ENCODE measurements around the gene TECPR2. TPM values are rescaled to one million over a fixed set of nuclear protein-coding genes. Genes with fewer than 3 reads are reported as not detected.
A peak's percentile ranks its signal among the peaks of the same experiment; 100 is the strongest.

TECPR2 gene
- total RNA-seq, 1 donor from 2014 or later, result 24.5 TPM

DNA sequence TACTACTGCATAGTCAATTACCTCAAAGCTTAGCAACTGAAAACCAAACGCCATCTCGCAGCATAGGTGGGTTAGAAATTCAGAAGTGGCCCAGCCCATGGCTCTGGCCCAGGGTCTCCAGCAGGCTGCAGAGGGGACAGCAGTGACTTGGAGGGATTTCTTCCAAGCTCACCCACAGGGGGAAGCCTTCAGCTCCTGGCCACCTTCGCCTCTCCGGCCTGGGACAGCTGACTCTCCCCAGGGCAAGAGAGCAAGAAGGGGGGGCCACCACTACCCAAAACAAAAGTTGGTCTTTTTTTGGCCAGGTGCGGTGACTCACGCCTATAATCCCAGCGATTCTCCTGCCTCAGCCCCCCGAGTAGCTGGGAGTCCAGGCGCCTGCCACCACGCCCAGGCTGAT is 179.0 kb downstream of the TECPR2 start:
- no peak for DNase-seq
- Mint-ChIP-seq H3K4me1 (ENCODE audit: low read depth, unreplicated experiment) (peaks cover 4% of the 10 kb centered on the region), H3K27ac (ENCODE audit: unreplicated experiment) (no peak overlapping the region), H3K9me3 (ENCODE audit: unreplicated experiment) (no peaks in the 10 kb centered on the region), H3K36me3 (ENCODE audit: unreplicated experiment) (no peaks in the 10 kb centered on the region), H3K4me3 (ENCODE audit: unreplicated experiment) (no peak overlapping the region), H3K27me3 (ENCODE audit: unreplicated experiment) (peaks cover 13% of the 10 kb centered on the region)
- TF ChIP-seq, protein P1, sequence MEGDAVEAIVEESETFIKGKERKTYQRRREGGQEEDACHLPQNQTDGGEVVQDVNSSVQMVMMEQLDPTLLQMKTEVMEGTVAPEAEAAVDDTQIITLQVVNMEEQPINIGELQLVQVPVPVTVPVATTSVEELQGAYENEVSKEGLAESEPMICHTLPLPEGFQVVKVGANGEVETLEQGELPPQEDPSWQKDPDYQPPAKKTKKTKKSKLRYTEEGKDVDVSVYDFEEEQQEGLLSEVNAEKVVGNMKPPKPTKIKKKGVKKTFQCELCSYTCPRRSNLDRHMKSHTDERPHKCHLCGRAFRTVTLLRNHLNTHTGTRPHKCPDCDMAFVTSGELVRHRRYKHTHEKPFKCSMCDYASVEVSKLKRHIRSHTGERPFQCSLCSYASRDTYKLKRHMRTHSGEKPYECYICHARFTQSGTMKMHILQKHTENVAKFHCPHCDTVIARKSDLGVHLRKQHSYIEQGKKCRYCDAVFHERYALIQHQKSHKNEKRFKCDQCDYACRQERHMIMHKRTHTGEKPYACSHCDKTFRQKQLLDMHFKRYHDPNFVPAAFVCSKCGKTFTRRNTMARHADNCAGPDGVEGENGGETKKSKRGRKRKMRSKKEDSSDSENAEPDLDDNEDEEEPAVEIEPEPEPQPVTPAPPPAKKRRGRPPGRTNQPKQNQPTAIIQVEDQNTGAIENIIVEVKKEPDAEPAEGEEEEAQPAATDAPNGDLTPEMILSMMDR (IDR thresholded peaks at IDR 0.05; ENCODE audit: partially characterized antibody, unreplicated experiment), result no peak

DNA sequence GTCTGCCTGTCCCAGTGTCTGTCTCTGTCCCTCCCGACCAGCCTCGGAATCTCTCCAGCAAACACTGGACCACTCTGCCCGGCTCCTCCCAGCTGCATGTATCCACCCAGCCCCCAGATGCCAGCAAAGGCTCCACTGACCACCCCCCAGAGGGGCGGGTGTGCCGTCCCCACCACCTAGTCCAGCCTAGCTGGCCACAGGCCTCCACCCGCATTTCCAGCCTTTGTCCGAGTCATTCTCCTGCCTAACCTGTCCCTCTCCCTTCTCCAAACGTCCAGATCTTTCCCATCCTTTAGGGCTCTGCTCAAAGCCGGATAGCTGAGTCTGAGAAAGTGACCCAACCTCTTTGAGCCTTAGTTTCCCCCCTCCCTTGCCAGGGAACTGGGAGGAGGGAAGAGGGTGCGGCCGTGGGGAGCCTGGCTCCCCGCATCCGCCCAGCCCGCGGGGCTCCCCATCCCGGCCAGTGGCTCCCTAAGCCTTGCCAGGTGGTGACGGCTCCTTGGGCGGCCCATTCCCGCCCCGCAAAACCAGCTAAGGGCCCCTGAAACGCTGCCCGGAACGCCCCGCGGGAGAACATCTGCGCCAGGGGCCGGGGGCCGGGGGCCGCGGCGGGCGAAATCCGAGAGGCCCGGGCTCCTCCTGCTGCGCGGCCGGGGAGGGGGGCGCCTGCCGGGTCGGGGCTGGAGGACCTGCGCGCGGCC is 181.5 kb downstream of the TECPR2 start:
- no peak overlapping the region for H3K4me3 Mint-ChIP-seq (ENCODE audit: unreplicated experiment)
- DNase-seq, result no peak

DNA sequence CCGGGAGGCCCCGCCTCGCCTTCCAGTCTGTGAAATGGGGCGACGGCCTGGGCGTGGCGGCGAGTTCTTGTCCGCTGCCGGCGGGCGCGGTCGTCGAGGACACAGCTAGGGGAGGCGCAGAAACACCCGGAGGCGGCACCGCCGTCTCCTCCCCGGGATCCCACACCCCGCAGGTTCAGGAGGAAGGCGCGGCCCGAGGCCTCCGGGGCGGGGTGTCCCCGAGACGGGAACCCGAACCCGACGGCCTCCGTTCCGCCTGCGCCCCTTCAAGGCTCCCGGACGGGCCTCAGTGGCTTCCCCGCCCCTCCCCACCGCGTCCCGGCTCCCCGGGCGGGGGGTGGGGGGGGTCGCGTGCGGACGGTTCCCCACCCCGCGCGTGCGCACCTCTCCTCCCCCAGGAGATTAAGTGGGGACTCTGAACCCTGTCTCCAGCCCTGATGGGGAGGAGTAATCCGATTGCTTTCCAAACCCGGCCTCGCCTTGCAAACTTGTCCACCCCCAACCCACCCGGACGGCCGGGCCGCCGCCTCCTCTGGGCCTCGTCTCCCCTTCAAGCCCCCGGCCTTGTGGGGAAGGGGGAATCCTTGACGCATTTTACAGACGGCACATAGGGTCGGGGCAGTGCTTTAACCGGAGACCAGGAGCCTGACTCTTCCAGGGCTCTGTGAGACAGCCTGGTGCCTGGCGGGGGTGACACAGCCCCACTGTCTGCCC is 182.2 kb downstream of the TECPR2 start:
- peaks cover 4% of the 10 kb centered on the region for H3K4me1 Mint-ChIP-seq (ENCODE audit: low read depth, unreplicated experiment)

More for the DNA sequence above, 181.5 kb downstream of the TECPR2 start:
- Mint-ChIP-seq H3K36me3 (ENCODE audit: unreplicated experiment) (no peaks in the 10 kb centered on the region), H3K4me1 (ENCODE audit: low read depth, unreplicated experiment) (peaks cover 4% of the 10 kb centered on the region), H3K9me3 (ENCODE audit: unreplicated experiment) (no peaks in the 10 kb centered on the region), H3K27ac (ENCODE audit: unreplicated experiment) (no peak overlapping the region), H3K27me3 (ENCODE audit: unreplicated experiment) (peaks cover 15% of the 10 kb centered on the region)
- TF ChIP-seq, protein P1 (IDR thresholded peaks at IDR 0.05; ENCODE audit: partially characterized antibody, unreplicated experiment), result no peak

DNA sequence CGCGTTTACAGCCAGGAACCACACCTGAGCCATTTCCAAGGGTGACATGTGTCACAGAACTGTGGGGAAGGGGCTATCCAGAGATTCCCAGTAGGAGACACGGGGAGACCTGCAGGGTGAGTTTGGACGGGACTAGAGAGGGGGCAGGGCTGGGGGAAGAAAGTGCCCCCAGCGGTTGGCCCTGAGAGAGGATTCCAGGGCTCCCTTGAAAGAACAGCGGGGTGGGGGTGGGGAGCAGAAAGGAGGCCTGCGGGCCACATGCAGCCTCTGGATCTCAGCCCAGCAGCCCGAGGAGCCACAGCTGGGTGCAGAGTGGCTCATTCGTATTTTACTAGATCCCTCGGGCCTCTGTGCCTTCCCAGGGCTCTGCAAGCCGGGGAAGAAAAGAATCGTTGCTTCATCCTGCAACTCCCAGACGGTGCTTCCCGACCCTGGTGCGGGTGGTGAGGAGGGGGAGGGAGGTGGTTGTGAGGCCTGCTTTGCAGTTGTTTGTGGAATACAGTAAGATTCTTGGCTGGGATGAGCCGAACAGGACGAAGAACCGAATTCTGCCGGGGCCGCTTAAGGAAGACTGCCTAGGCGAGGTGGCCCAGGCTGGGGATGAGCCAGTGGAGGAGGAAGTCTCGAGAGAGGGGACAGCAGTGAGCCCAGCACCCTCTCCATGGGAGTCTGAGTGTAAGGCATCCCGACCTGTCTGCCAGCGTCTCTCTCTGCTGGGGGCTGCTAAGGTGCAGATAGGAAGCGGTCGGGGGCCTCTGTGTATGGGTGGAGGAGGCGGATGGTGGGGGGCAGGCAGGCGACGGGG is 182.9 kb downstream of the TECPR2 start:
- Mint-ChIP-seq H3K4me1 (ENCODE audit: low read depth, unreplicated experiment) (peaks cover 4% of the 10 kb centered on the region), H3K4me3 (ENCODE audit: unreplicated experiment) (no peak overlapping the region), H3K36me3 (ENCODE audit: unreplicated experiment) (no peaks in the 10 kb centered on the region), H3K27me3 (ENCODE audit: unreplicated experiment) (peaks cover 15% of the 10 kb centered on the region), H3K9me3 (ENCODE audit: unreplicated experiment) (no peaks in the 10 kb centered on the region), H3K27ac (ENCODE audit: unreplicated experiment) (no peak overlapping the region)
- DNase-seq, result peak; percentile 43
- TF ChIP-seq, protein P1 (IDR thresholded peaks at IDR 0.05; ENCODE audit: partially characterized antibody, unreplicated experiment), result no peak

More for the DNA sequence above, 182.2 kb downstream of the TECPR2 start:
- H3K27ac Mint-ChIP-seq (ENCODE audit: unreplicated experiment), result no peak overlapping the region
- H3K9me3 Mint-ChIP-seq (ENCODE audit: unreplicated experiment), result no peaks in the 10 kb centered on the region
- H3K27me3 Mint-ChIP-seq (ENCODE audit: unreplicated experiment), result peaks cover 15% of the 10 kb centered on the region
- no peak overlapping the region for H3K4me3 Mint-ChIP-seq (ENCODE audit: unreplicated experiment)
- no peak for DNase-seq
- H3K36me3 Mint-ChIP-seq (ENCODE audit: unreplicated experiment), result no peaks in the 10 kb centered on the region
- TF ChIP-seq, protein P1 (IDR thresholded peaks at IDR 0.05; ENCODE audit: partially characterized antibody, unreplicated experiment), result no peak
